Duodenal mucosa (tissue), 2 donors: ENCODE results near the gene CDC123.

Source experiments
- H3K27ac ChIP-seq: one replicate; pipeline ENCODE4 v1.7.0; 2013; ENCODE audit warnings: low read depth, low read length
- H3K27me3 ChIP-seq, 2 donors: one replicate each; pipeline ENCODE4 v1.7.0; 2013; ENCODE audit warnings: low read length in 2 of 2, control low read depth in 1 of 2; ENCODE audit not compliant: insufficient read depth in 2 of 2, control insufficient read depth in 1 of 2
- H3K36me3 ChIP-seq, 2 donors: one replicate each; pipeline ENCODE4 v1.7.0; 2013; ENCODE audit warnings: low read length in 2 of 2, control low read depth in 1 of 2; ENCODE audit not compliant: insufficient read depth in 2 of 2, control insufficient read depth in 1 of 2
- H3K4me1 ChIP-seq, 2 donors: one replicate each; pipeline ENCODE4 v1.7.0; 2013; ENCODE audit warnings: low read length in 2 of 2, control low read depth in 1 of 2; ENCODE audit not compliant: insufficient read depth in 2 of 2, control insufficient read depth in 1 of 2
- H3K4me3 ChIP-seq, 2 donors: one replicate each; pipeline ENCODE4 v1.7.0; 2013; ENCODE audit warnings: low read length in 2 of 2, low read depth in 1 of 2
- H3K9ac ChIP-seq, 2 donors: one replicate each; pipeline ENCODE4 v1.7.0; 2013; ENCODE audit warnings: low read length in 2 of 2, low read depth in 1 of 2
- H3K9me3 ChIP-seq, 2 donors: one replicate each; pipeline ENCODE4 v1.7.0; 2013; ENCODE audit warnings: low read length in 2 of 2, control low read depth in 1 of 2; ENCODE audit not compliant: control insufficient read depth in 1 of 2

Gene CDC123

GRCh38 chr10:12188656-12189055 is 7.3 kb upstream of the CDC123 start:
- Histone ChIP-seq H3K4me1 (peaks cover 0 to 3% of the 10 kb centered on the region in 2 donors), H3K27me3 (no peaks in the 10 kb centered on the region), H3K4me3 (no peak overlapping the region), H3K9me3 (no peaks in the 10 kb centered on the region), H3K9ac (no peak overlapping the region), H3K36me3 (peaks cover 3 to 16% of the 10 kb centered on the region in 2 donors), H3K27ac (no peak overlapping the region)

GRCh38 chr10:12189426-12189825 is 6.6 kb upstream of the CDC123 start:
- H3K9me3 ChIP-seq, result no peaks in the 10 kb centered on the region
- H3K27ac ChIP-seq, result no peak overlapping the region
- no peak overlapping the region for H3K9ac ChIP-seq
- H3K36me3 ChIP-seq, result peaks cover 3 to 16% of the 10 kb centered on the region in 2 donors
- no peak overlapping the region for H3K4me3 ChIP-seq
- H3K27me3 ChIP-seq, result no peaks in the 10 kb centered on the region
- peaks cover 4 to 7% of the 10 kb centered on the region in 2 donors for H3K4me1 ChIP-seq

- Histone ChIP-seq H3K36me3 (peaks cover 0 to 7% of the 10 kb centered on the region in 2 donors), H3K9me3 (no peaks in the 10 kb centered on the region), H3K27me3 (no peaks in the 10 kb centered on the region), H3K27ac (no peak overlapping the region), H3K9ac (no peak overlapping the region), H3K4me1 (peaks cover 8 to 11% of the 10 kb centered on the region in 2 donors), H3K4me3 (no peak overlapping the region)
These were observed 4.3 kb upstream of the CDC123 start for GRCh38 chr10:12191715-12192114.

GRCh38 chr10:12193193-12193592 is 2.8 kb upstream of the CDC123 start:
- Histone ChIP-seq H3K27me3 (no peaks in the 10 kb centered on the region), H3K9ac (no peak overlapping the region), H3K27ac (no peak overlapping the region), H3K4me3 (no peak overlapping the region), H3K4me1 (peaks cover 8 to 20% of the 10 kb centered on the region in 2 donors), H3K9me3 (no peaks in the 10 kb centered on the region), H3K36me3 (peaks cover 0 to 4% of the 10 kb centered on the region in 2 donors)

GRCh38 chr10:12194752-12195271 is 1.2 kb upstream of the CDC123 start:
- no peaks in the 10 kb centered on the region for H3K27me3 ChIP-seq
- H3K27ac ChIP-seq, result no peak overlapping the region
- H3K4me3 ChIP-seq, result peak overlapping the region; percentile 96 to 98
- H3K36me3 ChIP-seq, result peaks cover 4 to 14% of the 10 kb centered on the region in 2 donors
- peak overlapping the region; percentile 69 to 73 for H3K9ac ChIP-seq
- H3K4me1 ChIP-seq, result peaks cover 8 to 21% of the 10 kb centered on the region in 2 donors
- no peaks in the 10 kb centered on the region for H3K9me3 ChIP-seq

GRCh38 chr10:12195281-12195602 is 746 bp upstream of the CDC123 start:
- Histone ChIP-seq H3K4me3 (peak overlapping the region; percentile 96 to 98), H3K9ac (peak overlapping the region; percentile 69 to 73), H3K27me3 (no peaks in the 10 kb centered on the region), H3K9me3 (no peaks in the 10 kb centered on the region), H3K27ac (peak overlapping the region; percentile 74), H3K4me1 (peaks cover 8 to 21% of the 10 kb centered on the region in 2 donors), H3K36me3 (peaks cover 4 to 17% of the 10 kb centered on the region in 2 donors)

- Histone ChIP-seq H3K4me1 (peaks cover 8 to 21% of the 10 kb centered on the region in 2 donors), H3K9ac (peak overlapping the region; percentile 69 to 73), H3K9me3 (no peaks in the 10 kb centered on the region), H3K36me3 (peaks cover 4 to 27% of the 10 kb centered on the region in 2 donors), H3K27me3 (no peaks in the 10 kb centered on the region), H3K4me3 (peak overlapping the region; percentile 96 to 98), H3K27ac (peak overlapping the region; percentile 74)
These were observed 683 bp downstream of the CDC123 start for GRCh38 chr10:12196531-12197211.

- no peak overlapping the region for H3K27ac ChIP-seq
- H3K27me3 ChIP-seq, result no peaks in the 10 kb centered on the region
- peaks cover 4 to 42% of the 10 kb centered on the region in 2 donors for H3K36me3 ChIP-seq
- H3K9me3 ChIP-seq, result no peaks in the 10 kb centered on the region
- no peak overlapping the region for H3K4me3 ChIP-seq
- no peak overlapping the region for H3K9ac ChIP-seq
- H3K4me1 ChIP-seq, result peaks cover 8 to 21% of the 10 kb centered on the region in 2 donors
These were observed 2.2 kb downstream of the CDC123 start for GRCh38 chr10:12198156-12198555.

- Histone ChIP-seq H3K9ac (no peak overlapping the region), H3K9me3 (no peaks in the 10 kb centered on the region), H3K4me1 (peaks cover 0 to 14% of the 10 kb centered on the region in 2 donors), H3K4me3 (no peak overlapping the region), H3K27ac (no peak overlapping the region), H3K36me3 (peaks cover 4 to 56% of the 10 kb centered on the region in 2 donors), H3K27me3 (no peaks in the 10 kb centered on the region)
These were observed 4.9 kb downstream of the CDC123 start for GRCh38 chr10:12200850-12201249.

GRCh38 chr10:12201543-12201942 is 5.6 kb downstream of the CDC123 start:
- Histone ChIP-seq H3K4me3 (no peak overlapping the region), H3K9ac (no peak overlapping the region), H3K27me3 (no peaks in the 10 kb centered on the region), H3K36me3 (peaks cover 4 to 56% of the 10 kb centered on the region in 2 donors), H3K9me3 (no peaks in the 10 kb centered on the region), H3K27ac (no peak overlapping the region), H3K4me1 (peaks cover 0 to 14% of the 10 kb centered on the region in 2 donors)
